Hematopoietic multipotent progenitor cell treated with erythropoietin and hydrocortisone succinate and interleukin-3 and kit ligand, for 4 days (in vitro differentiated cells): ENCODE measurements around the gene AGAP5.

Experiments
- DNase-seq: peaks from one replicate; pipeline ENCODE4 v3.0.0-alpha.2; 2015

The AGAP5 gene

DNA sequence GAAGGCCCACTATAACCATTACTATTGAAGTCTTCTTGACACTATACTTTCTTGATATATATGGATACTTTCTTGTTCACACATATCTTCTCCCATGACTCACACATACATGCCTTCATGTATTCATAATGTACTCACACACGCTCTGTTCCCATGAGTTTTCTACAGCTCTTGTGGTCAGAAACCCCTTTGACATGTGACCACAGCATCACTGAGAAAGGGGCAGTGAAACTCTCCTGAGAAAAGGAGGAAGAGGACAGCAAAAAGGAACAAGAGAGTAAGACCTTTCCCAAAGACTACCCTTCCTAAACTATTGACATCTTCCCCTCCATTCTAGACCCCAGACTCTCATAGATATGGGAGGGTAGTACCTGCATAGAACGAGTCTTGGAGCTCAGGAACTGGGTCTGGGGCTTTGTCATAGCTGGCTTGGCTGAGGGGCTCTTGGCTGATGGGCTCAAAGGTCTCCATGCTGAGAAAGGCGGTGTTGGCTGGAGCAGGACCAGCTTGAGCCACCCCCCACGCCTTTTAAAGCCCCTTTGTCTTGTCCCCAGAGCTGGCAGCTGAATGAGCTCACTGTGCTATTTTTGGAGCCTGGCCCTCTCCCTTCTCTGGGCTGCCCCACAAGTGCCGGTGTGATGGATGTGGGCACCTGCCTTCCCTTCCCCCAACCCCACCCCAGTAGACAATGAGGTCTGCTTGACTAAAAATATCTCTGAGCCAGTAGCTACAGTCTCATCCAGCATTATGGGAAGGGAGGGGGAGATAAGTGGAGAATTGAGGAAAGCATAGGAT, 47.2 kb downstream of the AGAP5 start:
- peak; percentile 24 for DNase-seq

DNA sequence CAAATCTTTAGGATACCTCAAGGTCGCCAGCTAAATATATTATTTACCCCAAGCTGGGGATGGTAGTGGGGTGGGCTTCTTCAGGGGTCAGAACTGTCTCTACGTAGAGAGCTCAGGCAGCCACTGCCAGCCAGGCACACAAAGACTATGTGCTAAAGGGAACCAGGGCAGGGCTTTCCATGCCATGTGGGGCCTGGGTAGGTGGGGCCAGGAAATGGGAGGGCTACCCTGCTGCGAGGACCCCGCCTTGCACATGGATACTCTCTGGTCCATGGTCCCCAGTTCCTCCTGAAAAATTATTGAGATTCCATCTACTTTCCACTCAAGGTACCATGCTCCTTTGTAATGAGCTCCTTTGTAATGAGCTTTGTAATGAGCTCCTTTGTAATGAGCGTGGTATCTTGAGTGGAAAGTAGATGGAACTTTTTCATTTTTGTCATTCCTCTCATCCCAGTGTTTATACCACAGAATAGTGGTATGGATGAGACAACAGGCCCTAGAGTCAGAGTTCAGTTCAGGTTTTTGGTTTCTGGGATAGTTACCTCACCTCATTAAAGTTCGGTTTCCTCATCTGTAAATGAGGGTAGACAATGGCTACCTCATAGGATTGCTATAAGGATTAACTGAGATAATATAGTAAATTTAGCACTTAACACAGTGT, 47.9 kb downstream of the AGAP5 start:
- DNase-seq = no peak

DNA sequence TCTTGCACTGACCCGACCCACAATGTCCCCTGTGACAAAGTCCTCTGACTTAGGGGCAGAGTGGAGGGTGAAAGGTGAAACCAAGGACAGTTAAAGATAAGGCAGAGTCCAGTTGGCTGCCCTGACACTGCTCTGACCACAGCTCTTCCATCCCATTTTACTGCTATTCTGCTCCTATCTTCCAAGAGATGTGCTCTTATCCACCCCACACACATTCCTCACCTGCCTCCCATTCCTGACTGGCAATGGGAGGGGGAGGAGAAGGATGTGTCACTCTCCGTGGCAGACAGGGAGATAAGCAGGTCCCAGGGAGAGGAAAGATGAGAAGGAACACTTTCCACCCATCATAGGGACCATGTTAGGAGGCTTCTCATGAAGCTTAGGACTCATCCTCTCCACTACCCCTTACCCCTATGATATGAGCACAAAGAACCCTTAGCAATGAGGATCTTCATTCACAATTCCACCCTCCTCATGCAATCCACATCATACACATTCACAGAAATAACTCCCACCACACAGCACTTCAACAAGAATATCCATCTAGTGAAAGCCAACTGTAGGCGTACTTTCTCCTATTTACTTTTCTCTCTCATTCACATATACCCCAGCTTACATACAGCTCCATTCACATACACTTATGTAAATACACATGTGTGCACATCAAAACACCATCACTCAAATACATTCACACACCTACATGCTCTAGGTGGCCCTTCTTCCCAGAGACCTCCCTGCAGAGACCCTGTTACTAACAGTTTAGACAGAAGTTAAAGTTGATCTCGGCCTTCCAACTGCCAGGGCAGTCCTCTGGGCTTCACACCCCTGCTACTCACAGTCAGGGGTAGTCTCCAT, 48.7 kb downstream of the AGAP5 start:
- DNase-seq = no peak

DNA sequence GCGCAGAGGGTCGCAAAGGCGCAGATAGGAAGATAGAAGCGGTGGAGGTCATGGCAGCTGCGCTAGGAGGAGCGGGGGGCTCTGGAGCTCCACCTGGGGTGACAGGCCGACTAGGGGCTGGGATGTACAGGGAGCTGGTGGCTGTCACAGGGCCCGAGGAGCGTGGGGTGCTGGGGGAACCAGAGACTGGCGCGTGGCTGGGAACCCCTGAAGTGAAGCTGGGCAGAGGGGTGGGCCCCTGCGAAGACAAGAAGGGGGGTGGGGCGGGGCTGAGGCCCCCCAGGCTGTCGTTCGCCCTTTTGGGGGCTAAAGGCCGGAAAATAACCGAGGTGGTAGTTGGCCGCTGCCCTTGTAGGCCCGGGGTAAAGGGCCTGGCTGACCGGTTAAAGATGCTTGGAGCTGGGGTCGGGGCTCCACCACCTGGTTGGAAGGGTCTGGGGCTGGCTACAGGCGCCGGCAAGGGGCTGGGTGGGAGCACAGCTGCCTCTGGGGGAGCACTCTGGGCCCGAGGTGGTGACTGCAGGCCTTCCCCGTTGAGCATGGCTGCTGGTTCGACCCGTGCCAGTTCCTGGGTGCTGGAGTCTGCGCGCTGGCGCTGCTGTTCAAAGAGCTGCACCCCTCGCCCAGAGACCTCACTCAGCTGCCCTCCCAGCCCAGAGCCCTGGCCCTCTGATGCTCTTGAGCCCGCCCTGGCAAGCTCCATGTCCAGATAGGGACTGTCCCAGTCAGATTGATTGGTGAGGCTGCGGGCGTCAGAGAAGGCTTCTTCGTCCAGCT, 49.8 kb downstream of the AGAP5 start:
- no peak for DNase-seq

DNA sequence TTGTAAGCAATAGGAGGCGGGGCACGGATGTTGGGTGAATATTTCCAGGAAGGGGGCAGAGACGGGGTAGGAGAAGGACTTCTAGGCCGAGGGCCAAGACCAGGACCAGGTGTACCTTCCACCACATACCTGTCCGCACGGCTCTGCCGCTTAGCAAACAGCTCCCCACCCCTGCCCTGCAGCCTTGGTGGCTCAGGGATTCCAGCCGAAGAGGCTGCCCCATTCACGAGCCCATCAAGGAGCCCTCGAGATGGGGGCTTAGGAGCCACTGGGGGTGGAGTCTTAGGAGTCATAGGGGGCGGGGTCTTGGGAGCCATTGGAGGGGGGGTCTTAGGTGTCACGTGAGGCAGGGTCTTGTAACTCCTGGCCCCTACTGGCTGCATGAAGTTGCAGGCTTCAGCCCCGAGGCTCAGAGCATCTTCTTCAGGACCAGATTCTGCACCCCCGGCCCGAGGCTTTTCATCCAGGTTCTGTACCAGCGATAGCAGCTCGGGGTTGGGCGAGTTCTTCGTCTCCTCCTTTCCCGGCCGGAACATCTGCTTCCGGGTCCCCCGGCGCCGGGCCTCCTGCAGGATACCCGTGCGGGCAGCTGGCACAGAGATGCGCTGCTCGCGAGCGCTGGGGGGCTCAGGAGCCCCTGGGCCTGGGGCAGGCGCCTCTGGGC, 50.6 kb downstream of the AGAP5 start:
- peak; percentile 59 for DNase-seq

DNA sequence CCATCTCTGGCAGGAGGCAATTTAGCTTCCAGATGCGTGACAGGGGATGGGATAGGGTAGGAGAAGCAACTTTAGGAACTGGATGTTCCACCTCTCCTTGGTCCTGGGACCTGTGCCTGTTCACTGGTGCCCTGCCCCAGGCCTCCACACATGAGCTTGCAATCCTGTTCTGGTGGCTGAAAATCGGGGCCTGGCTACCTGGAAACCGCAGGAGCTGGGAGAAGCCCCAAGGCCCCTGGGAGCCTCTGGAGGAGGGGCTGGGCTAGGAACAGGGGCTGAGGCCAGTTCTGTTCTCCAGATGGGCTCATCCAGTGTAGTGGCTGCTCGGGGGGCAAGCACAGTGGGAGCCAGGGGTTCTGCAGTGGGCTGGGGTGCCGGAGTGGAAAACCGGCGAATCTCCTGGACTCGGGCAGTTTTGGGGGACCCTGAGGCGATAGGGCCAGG, 51.3 kb downstream of the AGAP5 start:
- no peak for DNase-seq

DNA sequence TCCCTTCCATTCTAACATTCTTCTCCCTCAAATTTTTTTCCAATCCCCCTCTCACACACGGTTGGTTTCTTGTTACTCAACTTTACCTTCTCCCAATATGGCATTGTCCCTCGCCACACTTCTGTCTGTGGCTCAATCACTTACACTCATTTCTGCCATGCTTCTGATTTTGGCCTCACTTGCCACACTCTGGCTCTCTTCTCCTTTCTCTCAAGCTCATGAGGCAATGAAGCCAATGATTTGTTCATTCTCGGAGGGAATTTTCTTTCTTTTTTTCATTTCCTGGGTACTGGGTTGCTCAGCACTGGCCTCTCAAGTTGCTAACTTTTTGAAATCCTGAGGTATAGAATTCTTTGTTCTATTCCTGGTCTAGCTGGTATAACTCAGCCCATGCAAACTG, 52.7 kb downstream of the AGAP5 start:
- no peak for DNase-seq

DNA sequence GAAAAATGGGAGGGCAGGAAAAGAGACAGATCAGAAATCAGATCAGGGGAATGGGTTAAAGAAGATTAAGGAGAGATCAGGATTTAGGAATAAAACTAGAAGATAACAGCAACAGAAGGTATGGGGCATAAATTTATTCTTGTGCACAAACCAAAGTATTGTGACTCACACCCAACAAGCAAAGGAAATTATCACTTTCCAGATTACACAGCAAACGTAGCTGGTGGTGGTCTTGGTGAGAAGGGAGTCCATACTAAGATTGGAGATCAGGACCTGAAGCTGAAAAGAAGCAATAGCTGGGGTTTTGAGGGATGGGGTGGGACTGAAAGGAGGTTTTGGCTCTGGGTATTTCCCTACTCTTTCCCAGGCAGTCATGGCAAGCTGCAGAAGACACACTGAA, 53.1 kb downstream of the AGAP5 start:
- no peak for DNase-seq

DNA sequence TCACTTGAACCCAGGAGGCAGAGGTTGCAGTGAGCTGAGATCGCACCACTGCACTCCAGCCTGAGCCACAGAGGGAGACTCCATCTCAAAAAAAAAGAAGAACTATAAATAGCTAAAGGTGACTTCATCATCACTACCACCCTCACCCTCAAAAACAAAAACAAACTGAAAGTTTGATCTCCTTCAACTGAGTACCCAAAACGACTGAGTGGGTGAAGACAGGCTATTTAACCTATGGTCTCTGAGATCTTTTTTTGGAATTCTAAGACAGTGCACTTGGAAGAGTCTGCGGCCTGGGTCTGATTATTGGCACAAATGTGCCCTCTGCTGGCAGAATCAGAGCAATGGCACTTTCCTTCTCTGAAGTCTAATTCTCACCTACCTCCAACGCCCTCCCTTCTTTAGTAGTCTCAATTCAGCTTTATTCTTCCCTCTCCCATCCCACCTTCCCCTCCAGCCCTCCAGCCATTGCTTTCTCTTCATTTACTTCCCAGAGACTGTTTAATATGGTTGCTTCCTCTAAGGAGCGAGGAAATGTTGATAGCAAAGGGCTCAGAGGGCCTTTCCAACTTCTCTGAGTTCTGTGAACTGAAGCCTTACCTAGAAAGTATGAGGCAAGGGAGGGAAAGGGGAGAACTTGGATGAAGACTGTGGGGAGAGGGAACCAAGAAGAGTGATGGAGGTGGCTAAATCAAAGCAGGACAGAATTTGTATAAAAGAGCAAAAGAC, 53.7 kb downstream of the AGAP5 start:
- peak; percentile 85 for DNase-seq

DNA sequence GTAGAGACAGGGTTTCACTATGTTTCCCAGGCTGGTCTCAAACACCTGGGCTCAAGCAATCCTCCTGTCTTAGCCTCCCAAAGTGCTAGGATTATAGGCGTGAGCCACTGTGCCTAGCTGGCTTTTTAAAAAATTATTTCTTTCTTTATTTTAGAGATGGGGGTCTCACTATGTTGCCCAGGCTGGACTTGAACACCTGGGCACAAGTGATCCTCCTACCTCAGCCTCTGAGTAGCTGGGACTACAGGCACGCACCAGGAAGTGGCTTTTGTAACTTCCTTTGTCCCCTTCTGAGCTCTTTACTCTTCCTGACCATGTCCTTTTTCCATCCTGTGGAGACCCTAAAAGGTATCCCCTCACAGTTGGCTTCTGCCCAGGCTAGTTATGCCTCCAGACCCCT, 54.5 kb downstream of the AGAP5 start:
- no peak for DNase-seq

DNA sequence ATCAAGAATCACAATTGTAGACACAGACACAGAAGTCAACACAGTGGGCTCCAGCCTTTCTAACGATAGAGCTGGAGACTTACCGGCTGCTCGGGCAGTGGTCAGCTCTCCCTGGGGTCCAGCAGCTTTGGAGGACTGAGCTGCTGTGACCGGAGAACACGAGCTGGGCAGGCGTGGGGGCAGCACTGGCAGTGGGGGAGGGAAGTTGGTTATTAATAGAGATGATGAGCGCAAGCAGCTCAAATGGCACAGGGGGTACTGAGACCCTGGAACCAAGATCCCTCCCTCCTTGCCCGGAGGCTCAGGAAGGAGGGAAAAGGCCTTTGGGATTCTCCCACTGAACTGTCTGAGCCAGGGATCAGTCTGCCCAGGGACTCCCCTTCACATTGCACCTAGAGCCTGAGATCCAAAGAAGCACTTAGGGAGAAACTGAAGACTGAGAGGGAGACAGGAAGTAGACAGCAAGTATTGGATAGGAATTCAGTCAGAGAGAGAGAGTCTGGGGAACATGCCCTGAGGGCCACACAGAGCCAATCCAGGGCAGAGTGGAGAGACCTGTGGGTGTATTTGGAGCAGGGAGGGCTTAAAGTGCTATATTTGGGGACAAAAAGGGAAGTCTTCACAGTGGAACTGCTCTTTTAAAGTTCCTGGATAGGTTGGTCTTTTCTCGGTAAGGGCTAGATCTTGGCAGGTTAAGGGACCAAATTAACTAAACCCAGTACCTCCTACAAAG, 56.4 kb downstream of the AGAP5 start, which contains the start of gene MYOZ1:
TSS of gene MYOZ1 (minus strand) at position 147 of the 733 bp plus-strand sequence. CDS start 1,457 bp downstream, outside the sequence.
- DNase-seq = no peak

DNA sequence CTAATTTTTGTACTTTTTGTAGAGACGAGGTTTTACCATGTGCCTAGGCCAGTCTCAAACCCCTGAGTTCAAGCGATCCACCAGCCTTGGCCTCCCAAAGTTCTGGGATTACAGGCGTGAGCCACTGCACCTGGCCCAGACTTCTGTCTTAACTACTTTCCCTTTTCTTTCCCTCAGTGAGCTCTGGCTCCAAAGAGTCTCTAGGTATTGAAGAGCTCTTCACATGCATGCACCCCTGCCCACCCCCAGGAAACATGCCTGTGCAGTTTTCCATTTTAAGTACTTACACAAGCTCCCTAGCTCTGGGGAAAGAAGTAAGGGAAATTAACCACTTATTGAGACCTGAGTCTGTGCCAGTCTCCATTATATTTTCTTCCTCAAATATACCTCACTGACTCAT, 58.6 kb downstream of the AGAP5 start:
- DNase-seq = no peak

DNA sequence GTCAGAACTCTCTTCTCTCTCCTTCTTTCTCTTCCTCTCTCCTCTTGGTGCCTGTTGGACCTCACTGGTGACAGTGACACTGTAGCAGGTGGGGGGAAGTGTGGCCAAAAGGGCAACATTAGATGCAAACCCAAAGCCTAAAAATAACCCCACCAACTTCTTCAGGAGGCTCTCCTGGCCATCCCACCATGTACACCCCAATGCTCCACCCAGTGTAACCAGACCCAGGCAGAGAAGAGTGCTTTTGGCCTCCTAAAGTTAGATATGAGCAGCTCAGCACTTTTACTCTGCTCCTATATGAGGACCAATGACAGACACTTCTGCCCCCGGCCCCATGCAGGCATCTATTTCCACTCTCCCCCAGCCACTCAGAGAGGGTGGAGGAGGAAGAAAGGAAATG, 62.1 kb downstream of the AGAP5 start:
- no peak for DNase-seq

DNA sequence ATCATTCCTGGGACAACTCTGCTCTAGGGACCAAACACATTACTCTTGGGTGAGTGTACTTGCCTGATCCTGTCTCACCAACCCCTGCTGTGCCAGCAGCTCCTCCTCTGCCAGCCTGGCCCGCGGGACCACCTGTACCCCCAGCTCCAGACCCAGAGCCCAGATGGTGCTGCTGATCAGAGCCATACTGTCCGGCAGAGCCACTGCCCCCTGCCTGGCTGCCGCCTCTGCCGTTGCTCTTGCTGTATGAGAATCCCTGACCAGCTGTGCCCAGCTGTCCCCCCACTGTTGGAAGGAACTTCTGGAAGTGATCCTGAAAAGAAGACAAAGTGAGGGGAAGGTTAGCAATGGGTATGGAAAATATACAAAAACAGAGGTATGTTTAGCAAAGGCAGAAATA, 63.5 kb downstream of the AGAP5 start:
- DNase-seq = no peak

DNA sequence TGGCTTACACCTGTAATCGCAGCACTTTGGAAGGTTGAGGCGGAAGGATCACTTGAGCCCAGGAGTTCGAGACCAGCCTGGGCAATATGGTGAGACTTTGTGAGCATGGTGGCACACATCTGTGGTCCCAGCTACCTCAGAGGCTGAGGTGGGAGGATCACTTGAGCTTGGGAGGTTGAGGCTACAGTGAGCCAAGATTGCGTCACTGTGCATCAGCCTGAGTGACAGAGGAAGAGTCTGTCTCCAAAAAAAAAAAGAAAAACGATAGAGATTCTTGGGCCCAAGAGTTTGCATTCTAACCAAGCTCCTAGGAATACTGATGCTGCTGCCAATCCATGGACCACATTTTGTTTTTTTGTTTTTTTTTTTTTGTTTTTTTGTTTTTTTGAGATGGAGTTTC, 68.7 kb downstream of the AGAP5 start:
- no peak for DNase-seq

DNA sequence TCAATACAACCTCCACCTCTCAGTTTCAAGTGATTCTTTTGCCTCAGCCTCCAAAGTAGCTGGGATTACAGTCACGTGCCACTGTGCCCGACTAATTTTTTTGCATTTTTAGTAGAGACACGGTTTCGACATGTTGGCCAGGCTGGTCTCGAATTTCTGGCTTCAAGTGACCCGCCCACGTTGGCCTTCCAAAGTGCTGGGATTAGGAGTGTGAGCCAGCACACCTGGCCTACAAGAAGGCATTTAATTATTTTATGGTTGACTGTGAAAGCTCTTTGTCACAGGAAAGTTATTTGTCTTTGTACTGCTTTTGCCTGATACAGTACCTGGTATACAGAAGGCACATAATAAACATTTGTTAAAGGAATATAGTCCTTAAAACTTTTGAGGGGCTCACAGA, 69.5 kb downstream of the AGAP5 start:
- no peak for DNase-seq

DNA sequence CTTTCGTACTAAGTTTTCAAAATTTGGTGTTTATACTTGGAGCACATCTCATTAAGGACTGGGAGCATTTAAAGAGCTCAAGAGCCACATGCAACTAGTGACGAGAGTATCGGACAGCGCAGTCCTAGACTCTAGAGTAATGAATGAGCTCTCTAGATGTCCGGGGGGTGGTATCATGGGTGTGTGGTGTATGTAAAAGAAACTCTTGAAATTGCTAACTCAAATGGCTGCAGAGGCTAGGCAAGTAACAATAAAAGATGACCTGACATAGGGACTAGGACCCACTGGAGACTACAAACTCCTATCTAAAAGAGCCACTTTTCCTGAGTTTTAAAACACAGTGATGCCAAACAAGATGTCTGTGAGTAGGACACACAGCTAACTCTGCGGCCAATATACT, 70.6 kb downstream of the AGAP5 start:
- DNase-seq = no peak

DNA sequence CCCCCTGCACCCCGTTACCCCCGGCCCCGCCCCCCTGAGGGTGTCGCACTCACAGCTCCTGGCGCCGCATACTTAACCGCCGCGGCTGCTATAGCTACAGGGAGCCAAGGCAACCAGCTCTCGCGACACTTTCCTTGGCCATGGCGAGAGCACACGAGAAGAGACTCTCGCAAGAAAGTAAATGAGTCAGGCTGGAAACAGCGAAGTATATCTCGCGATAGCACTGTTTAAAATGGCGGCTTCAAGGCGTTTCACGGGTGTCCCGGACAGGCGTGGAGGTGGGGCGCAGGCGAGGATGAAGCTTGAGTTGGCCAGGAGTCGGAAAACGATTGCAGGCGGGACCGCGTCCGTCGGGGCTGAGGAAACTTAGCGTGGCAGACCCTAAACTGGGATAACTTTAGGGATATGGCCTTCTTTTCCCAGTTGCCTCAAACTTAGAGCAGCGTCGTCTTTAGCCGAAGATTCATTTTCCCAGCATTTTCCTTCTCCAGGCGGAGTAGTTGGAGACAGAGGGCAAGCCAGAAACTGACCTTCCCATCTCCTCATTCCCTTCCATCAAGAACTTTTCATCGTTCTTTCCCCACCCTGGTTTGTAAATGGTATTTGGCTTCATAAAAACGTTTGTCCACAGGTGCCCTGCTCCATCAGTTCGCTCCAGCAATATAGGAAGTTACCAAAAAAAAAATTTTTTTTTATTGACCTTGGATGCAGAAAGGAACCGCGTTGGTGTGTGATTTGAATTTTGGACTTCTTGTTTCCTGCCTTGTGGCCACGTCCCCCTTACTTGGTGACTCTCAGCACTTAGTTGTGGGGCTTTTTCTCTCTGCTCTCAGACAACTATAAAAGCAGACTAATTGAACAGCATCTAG, 71.8 kb downstream of the AGAP5 start:
- DNase-seq = peak; percentile 99

DNA sequence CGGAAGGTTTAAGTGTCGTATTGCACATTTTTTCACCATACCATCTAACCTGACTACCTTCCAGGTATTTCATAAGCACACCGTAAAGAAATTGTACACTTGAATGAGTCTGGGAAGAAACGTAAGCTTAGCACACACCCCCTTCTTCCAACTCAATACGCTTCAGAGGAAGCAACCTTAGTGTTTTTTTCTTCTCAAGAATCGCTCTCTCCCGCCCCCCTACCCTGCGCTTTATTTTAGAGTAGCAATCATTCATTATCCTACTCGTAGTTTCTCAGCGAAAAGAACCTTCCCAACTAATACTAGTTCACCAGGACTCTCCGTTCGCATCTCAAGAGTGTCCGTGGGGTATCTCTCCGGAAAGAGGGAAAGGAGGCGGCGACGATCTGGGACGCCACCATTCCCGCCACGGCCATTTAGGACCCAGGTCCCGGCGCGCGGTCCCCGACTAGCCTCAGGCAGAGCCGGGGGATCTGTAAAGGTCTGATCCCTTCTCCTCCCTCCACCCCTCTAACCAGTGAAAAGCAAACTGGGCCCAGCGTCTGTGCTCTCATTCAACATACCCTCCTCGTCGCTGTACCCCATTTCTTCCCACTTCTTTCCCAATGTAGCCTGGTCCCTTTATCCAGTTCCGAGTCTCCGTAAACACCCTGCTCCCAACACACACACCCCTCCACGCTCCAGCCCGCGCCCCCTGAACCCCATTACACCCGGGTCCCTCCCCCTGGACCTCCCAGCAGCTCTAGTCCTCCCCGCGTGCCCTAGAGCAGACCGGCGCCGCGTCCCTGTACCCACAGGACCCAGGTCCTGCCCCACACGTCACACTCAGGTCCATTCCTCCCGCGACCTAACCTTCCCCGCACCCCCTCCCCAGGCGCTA, 72.7 kb downstream of the AGAP5 start:
- DNase-seq = peak; percentile 67
